ENCODE data around the gene OPTC.

The OPTC gene

GRCh38 chr1:203534012-203534411, 40.1 kb downstream of the OPTC start:
- DNase-seq (ENCODE audit: low read depth in 4 of 4, low spot score in 1 of 4): no peak

- DNase-seq (ENCODE audit: low read depth in 4 of 4, low spot score in 1 of 4): no peak
Measured at GRCh38 chr1:203534526-203534925, 40.6 kb downstream of the OPTC start.

- DNase-seq (ENCODE audit: low read depth in 4 of 4, low spot score in 1 of 4): no peak
Measured at GRCh38 chr1:203536575-203536974, 42.6 kb downstream of the OPTC start.

- DNase-seq (ENCODE audit: low read depth in 4 of 4, low spot score in 1 of 4): no peak
Measured at GRCh38 chr1:203536980-203537455, 43.1 kb downstream of the OPTC start.

GRCh38 chr1:203537806-203538464, 44.0 kb downstream of the OPTC start:
- no peak for DNase-seq (ENCODE audit: low read depth in 4 of 4, low spot score in 1 of 4)

GRCh38 chr1:203538726-203539125, 44.8 kb downstream of the OPTC start:
- no peak for DNase-seq (ENCODE audit: low read depth in 4 of 4, low spot score in 1 of 4)

- no peak for DNase-seq (ENCODE audit: low read depth in 4 of 4, low spot score in 1 of 4)
Measured at GRCh38 chr1:203539831-203540546, 46.0 kb downstream of the OPTC start.

GRCh38 chr1:203544485-203544884, 50.5 kb downstream of the OPTC start:
- no peak for DNase-seq (ENCODE audit: low read depth in 4 of 4, low spot score in 1 of 4)

- no peak for DNase-seq (ENCODE audit: low read depth in 4 of 4, low spot score in 1 of 4)
Measured at GRCh38 chr1:203544978-203545816, 51.2 kb downstream of the OPTC start.

- DNase-seq (ENCODE audit: low read depth in 4 of 4, low spot score in 1 of 4): no peak
Measured at GRCh38 chr1:203546274-203546673, 52.3 kb downstream of the OPTC start.

- no peak for DNase-seq (ENCODE audit: low read depth in 4 of 4, low spot score in 1 of 4)
Measured at GRCh38 chr1:203547147-203547546, 53.2 kb downstream of the OPTC start.

GRCh38 chr1:203547771-203548421, 53.9 kb downstream of the OPTC start:
- DNase-seq (ENCODE audit: low read depth in 4 of 4, low spot score in 1 of 4): no peak

- DNase-seq (ENCODE audit: low read depth in 4 of 4, low spot score in 1 of 4): no peak
Measured at GRCh38 chr1:203548892-203549291, 54.9 kb downstream of the OPTC start.

GRCh38 chr1:203549309-203549708, 55.4 kb downstream of the OPTC start:
- no peak for DNase-seq (ENCODE audit: low read depth in 4 of 4, low spot score in 1 of 4)

- no peak for DNase-seq (ENCODE audit: low read depth in 4 of 4, low spot score in 1 of 4)
Measured at GRCh38 chr1:203550846-203551245, 56.9 kb downstream of the OPTC start.

- DNase-seq (ENCODE audit: low read depth in 4 of 4, low spot score in 1 of 4): no peak
Measured at GRCh38 chr1:203551550-203551949, 57.6 kb downstream of the OPTC start.

- no peak for DNase-seq (ENCODE audit: low read depth in 4 of 4, low spot score in 1 of 4)
Measured at GRCh38 chr1:203553496-203553895, 59.5 kb downstream of the OPTC start.

GRCh38 chr1:203554071-203554470, 60.1 kb downstream of the OPTC start:
- no peak for DNase-seq (ENCODE audit: low read depth in 4 of 4, low spot score in 1 of 4)

GRCh38 chr1:203555076-203555475, 61.1 kb downstream of the OPTC start:
- no peak for DNase-seq (ENCODE audit: low read depth in 4 of 4, low spot score in 1 of 4)

GRCh38 chr1:203555511-203556046, 61.6 kb downstream of the OPTC start:
- no peak for DNase-seq (ENCODE audit: low read depth in 4 of 4, low spot score in 1 of 4)
